HAP-1 (cell line): ENCODE measurements around the gene COPG1.

Source experiments
- DNase-seq, 2 experiments: peaks; one replicate each; pipeline ENCODE4 v3.0.0-alpha.2; 2016 to 2020; ENCODE audit warnings: low spot score in 2 of 2
- H3K27me3 ChIP-seq: fragments of 250-450 bp; sonication (Bioruptor Pico); 2 replicates; pipeline ENCODE4 v1.5.1; 2020; ENCODE audit warnings: low read depth, mild to moderate bottlenecking, moderate library complexity
- H3K36me3 ChIP-seq: fragments of 250-450 bp; sonication (Bioruptor Pico); replicated peaks from 2 replicates; pipeline ENCODE4 v1.5.1; 2020; ENCODE audit warnings: mild to moderate bottlenecking
- H3K4me1 ChIP-seq: fragments of 250-450 bp; sonication (Bioruptor Pico); 2 replicates; pipeline ENCODE4 v1.5.1; 2020; ENCODE audit warnings: mild to moderate bottlenecking
- H3K4me3 ChIP-seq: fragments of 250-450 bp; sonication (Bioruptor Pico); 2 replicates; pipeline ENCODE4 v1.5.1; 2020; ENCODE audit warnings: mild to moderate bottlenecking, moderate library complexity
- H3K9me3 ChIP-seq: fragments of 250-450 bp; sonication (Bioruptor Pico); 2 replicates; pipeline ENCODE4 v1.5.1; 2020; ENCODE audit warnings: mild to moderate bottlenecking, moderate library complexity
- in situ Hi-C: fragments of 300-500 bp; cut with MboI; formaldehyde crosslinking; loops from 3 replicates; pipeline ENCODE4 v1.14.3; 2020; ENCODE audit warnings: low sequenced_read_pairs, inconsistent platforms, mixed read lengths

Gene COPG1

DNA sequence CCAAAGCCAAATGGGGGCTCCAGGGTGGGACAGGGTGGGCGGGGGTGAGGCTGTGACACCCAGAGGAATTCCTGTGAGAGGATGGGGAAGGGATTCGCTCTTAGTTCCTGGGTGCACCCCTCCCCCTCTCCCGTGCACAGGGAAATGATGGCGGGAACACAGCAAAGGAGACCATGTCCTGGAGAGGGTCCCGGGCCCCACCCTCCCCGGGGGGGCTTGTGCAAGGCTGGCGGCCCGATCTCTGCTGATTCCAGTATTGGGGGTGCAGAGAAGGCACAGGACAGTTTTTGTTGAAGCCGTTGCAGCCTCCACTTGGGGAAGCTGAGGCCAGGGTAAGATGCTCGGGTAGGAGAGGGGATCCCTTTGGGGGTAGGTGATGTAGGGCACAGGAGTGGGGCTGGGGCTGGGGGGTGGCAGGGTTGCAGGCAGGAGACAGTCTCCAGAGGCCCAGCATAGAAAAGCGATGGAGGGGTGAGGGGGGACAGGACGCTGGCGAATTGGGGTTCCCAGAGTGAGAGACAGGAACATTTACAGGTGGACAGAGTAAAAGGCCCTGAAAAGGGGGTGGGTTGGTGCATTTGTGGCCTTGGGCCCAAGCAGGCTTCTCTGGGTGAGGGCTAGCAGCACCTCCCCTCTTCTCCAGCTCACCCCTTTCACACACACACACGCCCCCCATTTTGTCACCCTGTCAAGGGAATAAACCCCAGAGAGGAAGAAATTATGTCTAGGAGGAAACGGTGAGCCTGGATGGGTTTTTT lies 67.8 kb downstream of the COPG1 start:
- no peaks in the 10 kb centered on the region for H3K27me3 ChIP-seq
- in situ Hi-C loops, result no loop called here
- no peak for DNase-seq
- peak overlapping the region; percentile 82 for H3K4me3 ChIP-seq
- H3K4me1 ChIP-seq, result no peaks in the 10 kb centered on the region
- H3K36me3 ChIP-seq, result no peaks in the 10 kb centered on the region; the same call in 1 of the 2 replicates
- no peaks in the 10 kb centered on the region for H3K9me3 ChIP-seq

DNA sequence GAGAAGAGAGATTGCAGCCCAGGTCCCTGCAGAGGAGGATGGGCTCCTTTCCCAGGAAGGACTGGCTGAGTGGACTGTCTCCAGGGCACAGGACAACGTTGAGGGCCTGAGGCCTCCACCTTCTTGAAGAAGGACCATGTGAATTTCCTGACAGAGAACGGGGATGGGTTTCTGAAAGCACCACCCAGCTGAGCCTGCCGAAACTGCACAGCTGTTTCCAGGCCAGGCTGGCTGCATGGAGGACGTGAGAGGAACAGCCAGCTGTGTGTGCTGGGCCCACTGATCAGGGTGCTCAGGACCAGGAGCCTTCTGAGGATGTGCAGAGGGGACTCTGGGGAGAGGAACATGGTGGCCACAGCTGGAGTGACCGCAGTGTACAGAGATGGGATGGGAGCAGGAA lies 68.4 kb downstream of the COPG1 start:
- in situ Hi-C loops, result no loop called here
- DNase-seq, result no peak
- H3K4me3 ChIP-seq, result no peak overlapping the region

GRCh38 chr3:129318921-129319320 lies 69.5 kb downstream of the COPG1 start:
- in situ Hi-C loops, result no loop called here
- no peaks in the 10 kb centered on the region; the same call in 1 of the 2 replicates for H3K36me3 ChIP-seq
- H3K27me3 ChIP-seq, result no peaks in the 10 kb centered on the region
- H3K9me3 ChIP-seq, result no peaks in the 10 kb centered on the region
- no peaks in the 10 kb centered on the region for H3K4me1 ChIP-seq
- DNase-seq, result no peak
- H3K4me3 ChIP-seq, result no peak overlapping the region

More for the DNA sequence above, 68.4 kb downstream of the COPG1 start:
- H3K27me3 ChIP-seq, result no peaks in the 10 kb centered on the region
- no peaks in the 10 kb centered on the region; the same call in 1 of the 2 replicates for H3K36me3 ChIP-seq
- no peaks in the 10 kb centered on the region for H3K9me3 ChIP-seq
- no peaks in the 10 kb centered on the region for H3K4me1 ChIP-seq

GRCh38 chr3:129320261-129320660 lies 70.9 kb downstream of the COPG1 start:
- no peaks in the 10 kb centered on the region; the same call in 1 of the 2 replicates for H3K36me3 ChIP-seq
- no peaks in the 10 kb centered on the region for H3K4me1 ChIP-seq
- H3K27me3 ChIP-seq, result no peaks in the 10 kb centered on the region
- no peak overlapping the region for H3K4me3 ChIP-seq
- in situ Hi-C loops, result no loop called here
- H3K9me3 ChIP-seq, result no peaks in the 10 kb centered on the region
- no peak for DNase-seq

DNA sequence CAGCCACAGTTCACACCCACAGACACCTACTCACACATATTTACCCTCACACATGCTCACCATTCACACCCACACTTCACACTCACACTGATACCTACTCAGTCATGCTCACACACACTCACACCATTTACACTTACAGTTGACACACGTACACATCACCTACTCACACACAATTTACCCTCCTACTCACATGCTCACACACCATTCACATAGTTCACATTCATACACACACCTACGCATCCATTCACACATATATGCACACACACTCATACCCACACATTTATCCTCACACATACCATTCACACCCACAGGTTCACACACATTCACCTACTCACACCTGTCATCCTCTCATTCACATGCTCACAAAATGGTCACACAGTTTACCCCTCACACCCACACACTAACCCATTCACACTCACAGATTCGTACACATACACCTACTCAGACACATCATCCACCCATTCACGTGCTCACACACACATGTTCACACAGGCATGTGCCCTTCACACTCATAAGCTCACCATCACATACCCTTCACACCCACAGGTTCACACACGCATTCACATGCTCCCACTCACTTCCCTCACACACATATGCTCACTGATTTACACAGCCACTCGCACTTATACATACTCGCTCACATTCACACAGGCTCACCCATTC lies 71.5 kb downstream of the COPG1 start:
- Histone ChIP-seq H3K36me3 (no peaks in the 10 kb centered on the region; the same call in 1 of the 2 replicates), H3K4me1 (no peaks in the 10 kb centered on the region), H3K9me3 (no peaks in the 10 kb centered on the region), H3K4me3 (no peak overlapping the region), H3K27me3 (no peaks in the 10 kb centered on the region)
- in situ Hi-C loops, result no loop called here
- DNase-seq, result no peak

- Histone ChIP-seq H3K4me3 (no peak overlapping the region), H3K4me1 (no peaks in the 10 kb centered on the region), H3K9me3 (no peaks in the 10 kb centered on the region), H3K36me3 (no peaks in the 10 kb centered on the region; the same call in 1 of the 2 replicates), H3K27me3 (no peaks in the 10 kb centered on the region)
- in situ Hi-C loops, result no loop called here
- DNase-seq, result no peak
Observed at GRCh38 chr3:129321887-129322286, 72.5 kb downstream of the COPG1 start.

GRCh38 chr3:129323651-129324294 lies 74.4 kb downstream of the COPG1 start:
- no peaks in the 10 kb centered on the region for H3K36me3 ChIP-seq
- no peaks in the 10 kb centered on the region for H3K27me3 ChIP-seq
- H3K4me3 ChIP-seq, result no peak overlapping the region
- in situ Hi-C loops, result no loop called here
- DNase-seq, result no peak
- H3K9me3 ChIP-seq, result no peaks in the 10 kb centered on the region
- H3K4me1 ChIP-seq, result no peaks in the 10 kb centered on the region

GRCh38 chr3:129324855-129325254 lies 75.4 kb downstream of the COPG1 start:
- Histone ChIP-seq H3K9me3 (no peaks in the 10 kb centered on the region), H3K36me3 (no peaks in the 10 kb centered on the region), H3K27me3 (no peaks in the 10 kb centered on the region), H3K4me1 (no peaks in the 10 kb centered on the region), H3K4me3 (no peak overlapping the region)
- no peak for DNase-seq
- in situ Hi-C loops, result no loop called here

GRCh38 chr3:129325383-129325782 lies 76.0 kb downstream of the COPG1 start:
- H3K36me3 ChIP-seq, result no peaks in the 10 kb centered on the region
- no peaks in the 10 kb centered on the region for H3K4me1 ChIP-seq
- in situ Hi-C loops, result no loop called here

GRCh38 chr3:129326138-129326537 lies 76.7 kb downstream of the COPG1 start:
- Histone ChIP-seq H3K9me3 (no peaks in the 10 kb centered on the region), H3K4me3 (no peak overlapping the region), H3K4me1 (no peaks in the 10 kb centered on the region), H3K27me3 (no peaks in the 10 kb centered on the region), H3K36me3 (no peaks in the 10 kb centered on the region)
- in situ Hi-C loops, result no loop called here
- no peak for DNase-seq

More at GRCh38 chr3:129325383-129325782, 76.0 kb downstream of the COPG1 start:
- no peaks in the 10 kb centered on the region for H3K27me3 ChIP-seq
- no peak for DNase-seq
- H3K4me3 ChIP-seq, result no peak overlapping the region
- no peaks in the 10 kb centered on the region for H3K9me3 ChIP-seq

DNA sequence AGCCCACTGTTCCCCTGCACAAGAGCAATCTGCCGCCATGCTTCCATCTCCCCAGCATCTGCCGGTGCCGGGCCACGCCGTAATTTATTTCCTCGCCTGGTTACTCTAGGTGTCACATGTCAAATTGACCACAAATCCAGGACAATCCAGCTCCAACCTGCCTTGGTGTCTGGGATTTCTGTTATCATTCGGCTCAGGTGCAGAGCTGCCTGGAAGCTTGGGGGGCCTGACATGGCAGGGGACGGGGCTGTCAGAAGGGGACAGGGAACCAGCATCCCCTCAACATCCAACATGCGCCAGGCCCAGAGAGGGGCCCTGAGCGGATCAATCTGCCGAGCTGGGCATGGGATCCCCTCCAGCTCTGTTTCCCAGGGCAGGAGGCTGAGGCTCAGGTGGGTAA lies 77.2 kb downstream of the COPG1 start:
- Histone ChIP-seq H3K27me3 (no peaks in the 10 kb centered on the region), H3K4me3 (no peak overlapping the region), H3K9me3 (no peaks in the 10 kb centered on the region), H3K4me1 (no peaks in the 10 kb centered on the region), H3K36me3 (no peaks in the 10 kb centered on the region)
- no peak for DNase-seq
- in situ Hi-C loops, result no loop called here
